Esophagus squamous epithelium (tissue), 4 donors: Measurements from ENCODE around the gene TMA7.
A peak's percentile ranks its signal among the peaks of the same experiment; 100 is the strongest.

ENCODE experiments used
- POLR2A ChIP-seq, 4 donors: fragments of 450-650 bp; IDR thresholded peaks; one replicate each; pipeline ENCODE4 v1.6.1; 2017; ENCODE audit warnings: antibody characterized with exemption in 4 of 4, mild to moderate bottlenecking in 4 of 4, moderate library complexity in 3 of 4
- TF ChIP-seq, protein P1 (sequence below), 6 experiments: fragments of 450-650 bp in 4 of 6; fragments of 200-600 bp in 2 of 6; sonication (generic) in 2 of 6; IDR thresholded peaks; one replicate each; pipeline ENCODE4 v1.5.1; 2016 to 2019; ENCODE audit warnings: antibody characterized with exemption in 6 of 6, mild to moderate bottlenecking in 4 of 6, moderate library complexity in 4 of 6

DNA sequence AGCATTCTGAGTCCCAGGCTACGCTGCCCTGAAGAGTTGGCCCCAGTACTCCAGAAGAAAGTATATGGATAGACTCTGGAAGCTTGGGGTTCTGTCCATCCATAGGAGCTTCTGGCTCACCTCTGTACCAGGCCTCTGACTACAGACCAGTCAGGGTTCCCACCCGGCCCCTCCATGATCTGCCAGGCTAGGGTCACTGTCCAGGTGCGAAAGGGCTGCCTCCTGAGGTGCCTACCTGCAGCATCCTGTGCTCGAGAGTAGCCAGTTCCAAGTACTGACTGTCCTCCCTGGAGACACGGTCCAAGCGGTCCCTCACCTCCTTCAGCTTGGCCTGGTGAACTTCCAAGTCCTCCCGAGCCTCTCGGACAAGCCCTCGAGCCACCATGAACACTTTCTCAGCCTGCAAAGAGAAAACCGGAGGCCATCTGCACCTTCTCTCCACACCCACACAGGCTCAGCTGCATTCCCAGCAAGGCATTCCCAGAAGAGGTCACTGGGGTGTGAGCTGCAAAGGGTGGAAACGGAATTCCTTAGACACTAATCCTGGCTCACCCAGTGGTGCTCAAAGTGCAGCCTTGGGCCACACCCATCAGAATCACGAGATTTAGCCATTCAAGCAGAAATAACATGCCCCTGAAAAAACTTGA, 6.5 kb upstream of the TMA7 start:
- TF ChIP-seq POLR2A (IDR thresholded peaks at IDR 0.05) = peak in 1 of 4 donors; percentile 21
- TF ChIP-seq, protein P1, sequence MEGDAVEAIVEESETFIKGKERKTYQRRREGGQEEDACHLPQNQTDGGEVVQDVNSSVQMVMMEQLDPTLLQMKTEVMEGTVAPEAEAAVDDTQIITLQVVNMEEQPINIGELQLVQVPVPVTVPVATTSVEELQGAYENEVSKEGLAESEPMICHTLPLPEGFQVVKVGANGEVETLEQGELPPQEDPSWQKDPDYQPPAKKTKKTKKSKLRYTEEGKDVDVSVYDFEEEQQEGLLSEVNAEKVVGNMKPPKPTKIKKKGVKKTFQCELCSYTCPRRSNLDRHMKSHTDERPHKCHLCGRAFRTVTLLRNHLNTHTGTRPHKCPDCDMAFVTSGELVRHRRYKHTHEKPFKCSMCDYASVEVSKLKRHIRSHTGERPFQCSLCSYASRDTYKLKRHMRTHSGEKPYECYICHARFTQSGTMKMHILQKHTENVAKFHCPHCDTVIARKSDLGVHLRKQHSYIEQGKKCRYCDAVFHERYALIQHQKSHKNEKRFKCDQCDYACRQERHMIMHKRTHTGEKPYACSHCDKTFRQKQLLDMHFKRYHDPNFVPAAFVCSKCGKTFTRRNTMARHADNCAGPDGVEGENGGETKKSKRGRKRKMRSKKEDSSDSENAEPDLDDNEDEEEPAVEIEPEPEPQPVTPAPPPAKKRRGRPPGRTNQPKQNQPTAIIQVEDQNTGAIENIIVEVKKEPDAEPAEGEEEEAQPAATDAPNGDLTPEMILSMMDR (IDR thresholded peaks at IDR 0.05) = no peak
